H1 (cell line): Measurements from ENCODE around the gene RREB1. TPM values are rescaled to one million over a fixed set of nuclear protein-coding genes. Genes with fewer than 3 reads are reported as not detected.

Source experiments
- CTCF ChIA-PET: fragments of 300-600 bp; sonication (Branson Sonifier 250); formaldehyde crosslinking; loops from one replicate; lab custom pipeline; 2021; ENCODE audit not compliant: partially characterized antibody; lab: Charles Lee
- POLR2A ChIA-PET: fragments of 300-600 bp; sonication (Branson Sonifier 250); formaldehyde crosslinking; loops from one replicate; lab custom pipeline; 2021; ENCODE audit warnings: inconsistent platforms; ENCODE audit not compliant: partially characterized antibody; lab: Charles Lee
- DNase-seq, 2 experiments: peaks; one replicate each; pipeline versions ENCODE4 v3.0.0 to v3.0.0-alpha.2; 2010 to 2022; ENCODE audit warnings: low spot score in 2 of 2, low read depth in 1 of 2, mixed read lengths in 1 of 2
- FAIRE-seq: peaks from 2 replicates; lab custom pipeline; 2011; peaks lifted over from hg19 to GRCh38; lab: Jason Lieb, UNC
- H2AFZ ChIP-seq: 2 replicates; pipeline ENCODE4 v1.8.1; 2012; ENCODE audit warnings: low read length, inconsistent platforms
- H2AK5ac ChIP-seq: 2 replicates; pipeline ENCODE4 v1.6.1; 2013; ENCODE audit warnings: low read depth, low read length
- H2BK120ac ChIP-seq: replicated peaks from 2 replicates; pipeline ENCODE3; 2013; ENCODE audit warnings: low read depth, low read length, inconsistent platforms
- H2BK12ac ChIP-seq: 2 replicates; pipeline ENCODE4 v1.6.1; 2013; ENCODE audit warnings: low read depth, low read length
- H2BK15ac ChIP-seq: 2 replicates; pipeline ENCODE4 v1.6.1; 2013; ENCODE audit warnings: low read length
- H2BK20ac ChIP-seq: 2 replicates; pipeline ENCODE4 v1.6.1; 2013; ENCODE audit warnings: low read length
- H2BK5ac ChIP-seq: 2 replicates; pipeline ENCODE4 v1.6.1; 2013; ENCODE audit warnings: low read depth, low read length
- H3K14ac ChIP-seq: 2 replicates; pipeline ENCODE4 v1.6.1; 2013; ENCODE audit warnings: inconsistent platforms; ENCODE audit not compliant: insufficient read length
- H3K18ac ChIP-seq: 2 replicates; pipeline ENCODE4 v1.6.1; 2013; ENCODE audit warnings: low read length; ENCODE audit errors: extremely low read depth
- H3K23ac ChIP-seq: 2 replicates; pipeline ENCODE4 v1.6.1; 2013; ENCODE audit warnings: inconsistent platforms; ENCODE audit not compliant: insufficient read length
- H3K23me2 ChIP-seq: 2 replicates; pipeline ENCODE4 v1.6.1; 2013; ENCODE audit warnings: low read depth, low read length
- H3K27ac ChIP-seq: 2 replicates; pipeline ENCODE4 v1.6.1; 2011; ENCODE audit warnings: low read depth, low read length, inconsistent platforms
- H3K27me3 ChIP-seq, 4 experiments: replicated peaks in 1 of 4; 1 replicate in 1 of 4; 2 replicates in 3 of 4; pipeline versions ENCODE4 v1.6.1 to v1.8.1; 2011 to 2013; ENCODE audit warnings: low read length in 3 of 4, mild to moderate bottlenecking in 3 of 4, inconsistent platforms in 2 of 4, mixed read lengths in 2 of 4, moderate library complexity in 1 of 4; ENCODE audit not compliant: control insufficient read depth in 3 of 4, insufficient read depth in 3 of 4; ENCODE audit errors: extremely low read depth in 1 of 4
- H3K36me3 ChIP-seq, 4 experiments: 2 replicates each; pipeline versions ENCODE4 v1.6.1 to v1.8.1; 2011 to 2013; ENCODE audit warnings: mild to moderate bottlenecking in 4 of 4, low read length in 3 of 4, moderate library complexity in 2 of 4, control low read depth in 1 of 4, inconsistent platforms in 1 of 4; ENCODE audit not compliant: insufficient read depth in 4 of 4, control insufficient read depth in 2 of 4
- H3K4ac ChIP-seq: replicated peaks from 2 replicates; pipeline ENCODE3; 2013; ENCODE audit warnings: low read length, low read depth, mixed read lengths, inconsistent platforms; ENCODE audit not compliant: insufficient read length
- H3K4me1 ChIP-seq, 4 experiments: replicated peaks in 1 of 4; 1 replicate in 1 of 4; 2 replicates in 3 of 4; pipeline versions ENCODE4 v1.6.1 to v1.8.1; 2011 to 2013; ENCODE audit warnings: low read length in 3 of 4, inconsistent platforms in 2 of 4, mixed read lengths in 1 of 4; ENCODE audit not compliant: insufficient read depth in 4 of 4, control insufficient read depth in 3 of 4
- H3K4me2 ChIP-seq, 2 experiments: 2 replicates each; pipeline versions ENCODE4 v1.6.1 to v1.8.1; 2011 to 2013; ENCODE audit warnings: low read depth in 2 of 2, low read length in 2 of 2, control low read depth in 1 of 2, inconsistent platforms in 1 of 2, mild to moderate bottlenecking in 1 of 2; ENCODE audit not compliant: insufficient read depth in 1 of 2
- H3K4me3 ChIP-seq, 4 experiments: fragments of 200-600, 300-600 bp in 1 of 4; sonication (generic), shearing (Covaris generic), sonication (Bioruptor Twin) in 1 of 4; 2 replicates each; pipeline versions ENCODE4 v1.5.1 to v1.8.1; 2011 to 2016; ENCODE audit warnings: low read length in 4 of 4, low read depth in 3 of 4, control low read depth in 2 of 4, inconsistent platforms in 2 of 4, mild to moderate bottlenecking in 2 of 4, mixed read lengths in 1 of 4, moderate library complexity in 1 of 4; ENCODE audit not compliant: insufficient read depth in 2 of 4; ENCODE audit errors: extremely low read depth in 1 of 4
- H3K56ac ChIP-seq: replicated peaks from 2 replicates; pipeline ENCODE3; 2013; ENCODE audit warnings: low read depth, mild to moderate bottlenecking, mixed read lengths, low read length, inconsistent platforms; ENCODE audit not compliant: insufficient read length
- H3K79me1 ChIP-seq: 2 replicates; pipeline ENCODE4 v1.6.1; 2013; ENCODE audit warnings: low read depth, low read length, control low read depth
- H3K79me2 ChIP-seq, 2 experiments: 2 replicates each; pipeline versions ENCODE4 v1.6.1 to v1.8.1; 2012 to 2013; ENCODE audit warnings: low read length in 2 of 2, mild to moderate bottlenecking in 2 of 2, inconsistent platforms in 1 of 2; ENCODE audit not compliant: insufficient read depth in 2 of 2, control insufficient read depth in 1 of 2
- H3K9ac ChIP-seq, 4 experiments: replicated peaks in 1 of 4; 1 replicate in 1 of 4; 2 replicates in 3 of 4; pipeline versions ENCODE4 v1.6.1 to v1.8.1; 2011 to 2013; ENCODE audit warnings: low read depth in 3 of 4, low read length in 3 of 4, control low read depth in 2 of 4, mild to moderate bottlenecking in 2 of 4, moderate library complexity in 2 of 4, inconsistent platforms in 1 of 4; ENCODE audit errors: extremely low read depth in 1 of 4
- H3K9me3 ChIP-seq, 2 experiments: 2 replicates each; pipeline versions ENCODE4 v1.6.1 to v1.8.1; 2012 to 2013; ENCODE audit warnings: mild to moderate bottlenecking in 2 of 2, moderate library complexity in 2 of 2, control low read depth in 1 of 2, inconsistent platforms in 1 of 2, low read depth in 1 of 2, low read length in 1 of 2, mixed read lengths in 1 of 2; ENCODE audit not compliant: insufficient read depth in 2 of 2
- H4K20me1 ChIP-seq, 2 experiments: replicated peaks in 1 of 2; 2 replicates each; pipeline versions ENCODE3 to v1.8.1; 2011 to 2013; ENCODE audit warnings: inconsistent platforms in 2 of 2, low read length in 2 of 2, mild to moderate bottlenecking in 1 of 2; ENCODE audit not compliant: insufficient read depth in 2 of 2, control insufficient read depth in 1 of 2
- H4K5ac ChIP-seq: 2 replicates; pipeline ENCODE4 v1.6.1; 2013; ENCODE audit warnings: low read length, low read depth, mixed read lengths, inconsistent platforms; ENCODE audit not compliant: insufficient read length
- H4K8ac ChIP-seq: 2 replicates; pipeline ENCODE4 v1.8.0; 2013; ENCODE audit warnings: mild to moderate bottlenecking, moderate library complexity, low read length, inconsistent platforms; ENCODE audit not compliant: insufficient read depth; ENCODE audit errors: extremely low read depth
- H4K91ac ChIP-seq: replicated peaks from 2 replicates; pipeline ENCODE3; 2013; ENCODE audit warnings: low read length, mixed read lengths, inconsistent platforms; ENCODE audit not compliant: insufficient read length
- CTCF ChIP-seq, 3 experiments: IDR thresholded peaks; 1 replicate in 2 of 3; 2 replicates in 1 of 3; pipeline versions ENCODE4 v1.5.1 to v1.6.1; 2011; ENCODE audit warnings: low read length in 3 of 3, mild to moderate bottlenecking in 3 of 3, inconsistent platforms in 2 of 3, low read depth in 1 of 3, moderate library complexity in 1 of 3; ENCODE audit not compliant: insufficient read depth in 1 of 3; ENCODE audit errors: control extremely low read depth in 1 of 3
- FOSL1 ChIP-seq: IDR thresholded peaks from 2 replicates; pipeline ENCODE4 v1.6.1; 2011; ENCODE audit warnings: mild to moderate bottlenecking, low read depth, low read length, moderate library complexity; ENCODE audit not compliant: insufficient read depth
- RAD21 ChIP-seq, 2 experiments: IDR thresholded peaks in 1 of 2; conservative IDR thresholded peaks in 1 of 2; 2 replicates each; pipeline ENCODE4 v1.6.1; 2011; ENCODE audit warnings: low read depth in 2 of 2, low read length in 2 of 2, improper control_type of control experiment in 1 of 2, inconsistent platforms in 1 of 2, mild to moderate bottlenecking in 1 of 2, moderate library complexity in 1 of 2
- WGBS, 2 experiments: shearing (Covaris generic) in 1 of 2; methylation state at CpG; one replicate each; pipeline versions ENCODE4 v1.1.6 to v1.1.7; 2013 to 2015; ENCODE audit warnings: low lambda C conversion rate in 2 of 2, mixed read lengths in 2 of 2, inconsistent platforms in 1 of 2, low coverage in 1 of 2, missing lambda C conversion rate in 1 of 2; ENCODE audit not compliant: insufficient replicate concordance in 2 of 2, insufficient coverage in 1 of 2, insufficient read length in 1 of 2; ENCODE audit errors: extremely low coverage in 1 of 2, missing lambda C conversion rate in 1 of 2; 5-methylcytosine and 5-hydroxymethylcytosine counted together
- polyA plus RNA-seq, 7 experiments: library from polyadenylated mRNA; depleted of rRNA in 3 of 7; stranded (reverse) in 5 of 7; unstranded in 2 of 7; fragments of >200 nt in 5 of 7; fragments of 200-250 nt in 2 of 7; gene quantifications; 1 replicate in 5 of 7; 2 replicates in 1 of 7; 4 replicates in 1 of 7; pipeline versions ENCODE4 v1.2.1 to v1.2.3, GENCODE V29; 2011 to 2013; ENCODE audit warnings: missing spikeins in 2 of 7, mixed read lengths in 2 of 7
- total RNA-seq: library from RNA; stranded (reverse); fragmentation: NEBNext Ultra II Directional; extraction: Animal tissue kit (Norgen Biotek cat#: 25700); gene quantifications from 2 replicates; pipeline ENCODE4 v1.2.1, GENCODE V29; 2021

RREB1 gene
- total and polyA plus RNA-seq, 2 of the 8 experiments (the other 6 are each of a cell fraction or from before 2014, with no cell fraction given) = 3.9 to 34.7 TPM

DNA sequence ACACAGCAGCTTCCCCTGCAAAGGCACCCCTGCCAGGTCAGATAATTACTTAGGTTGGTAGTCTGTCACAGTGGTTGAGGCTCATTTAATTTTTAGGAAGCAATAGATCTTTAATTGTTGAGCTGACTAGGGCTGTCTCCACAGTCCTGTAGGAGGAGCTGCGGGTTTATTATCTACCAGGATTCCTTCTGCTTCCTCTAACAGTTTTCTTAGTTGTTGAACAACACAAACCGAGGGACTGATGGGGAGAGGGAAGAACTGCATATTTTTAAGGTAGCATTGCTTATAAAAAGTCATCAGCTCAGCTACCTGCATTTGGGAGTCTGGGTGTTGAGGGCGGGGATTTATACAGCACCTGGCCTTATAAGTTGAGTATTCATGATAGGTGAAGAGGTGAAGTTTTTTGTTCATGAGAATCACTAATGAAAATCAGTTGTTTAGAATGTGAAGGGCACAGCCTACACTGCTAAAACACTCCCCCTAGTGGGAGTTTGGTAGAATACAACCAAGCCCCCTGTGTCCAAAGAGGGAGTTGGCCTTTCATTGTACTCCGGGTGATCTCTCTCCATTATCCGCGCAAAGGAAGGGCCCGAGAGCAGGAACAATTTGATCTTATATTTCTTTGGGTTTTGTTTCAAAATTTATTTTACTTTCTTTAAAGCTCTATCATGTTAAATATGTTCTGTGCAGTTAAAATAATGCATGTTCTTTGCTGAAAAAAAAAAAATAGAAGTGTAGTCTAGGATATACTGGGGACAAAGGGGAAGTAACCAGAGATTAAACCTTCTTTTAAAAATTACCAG, 135.6 kb downstream of the RREB1 start:
- H3K23me2 ChIP-seq = no peaks in the 10 kb centered on the region
- H2BK5ac ChIP-seq = peak overlapping the region; percentile 64; the same call in 1 of the 2 replicates
- H3K36me3 ChIP-seq = peaks cover 3 to 11% (median 4%) of the 10 kb centered on the region in 4 experiments; a peak in 4 of 8 replicates
- H3K79me1 ChIP-seq = 0 out of 2 replicates have a peak, but pooled peaks cover 2% of the 10 kb centered on the region
- 39% methylated on average over 7 of the region's 7 CpGs; no CpG with 5 or more reads in 1 of the 2 experiments for WGBS, 2 experiments
- H3K9ac ChIP-seq = 0 out of 7 replicates have a peak overlapping the region, but pooled peaks of 1 of the 4 experiments have one; percentile 19
- H3K79me2 ChIP-seq = no peaks in the 10 kb centered on the region
- H3K27me3 ChIP-seq = no peaks in the 10 kb centered on the region
- DNase-seq (peak in 1 of 2 experiments; percentile 57), FAIRE-seq (no peak)
- H3K14ac ChIP-seq = no peak overlapping the region
- peaks cover 9 to 23% (median 14%) of the 10 kb centered on the region in 4 experiments for H3K4me1 ChIP-seq
- peak overlapping the region; percentile 30 to 42; a peak in 2 of 4 replicates for H3K4me2 ChIP-seq
- ChIA-PET POLR2A (no interaction called here), CTCF (interaction anchor here (0.6 to 5.7 kb wide), 56 partner anchors 9 to 689 kb away, joined by 3 to 55 read pairs (median 4); no protein-coding TSS in a partner anchor)
- no peak overlapping the region for H3K18ac ChIP-seq
- no peak overlapping the region for H2AFZ ChIP-seq
- no peak overlapping the region for H4K5ac ChIP-seq
- no peaks in the 10 kb centered on the region for H3K9me3 ChIP-seq
- peak overlapping the region; percentile 5 for H4K91ac ChIP-seq
- TF ChIP-seq CTCF (IDR thresholded peaks at IDR 0.05; ENCODE audit: control extremely low read depth in 1 of 3, insufficient read depth in 1 of 3, low read depth in 1 of 3, low read length in 3 of 3) (peak; percentile 45 to 84 (median 77)), FOSL1 (no peak), RAD21 (IDR thresholded peaks at IDR 0.05 in 1 of 2, conservative IDR thresholded peaks at IDR 0.05 in 1 of 2; ENCODE audit: low read depth in 2 of 2, low read length in 2 of 2) (peak; percentile 87 to 89)
- H2BK15ac ChIP-seq = 0 out of 2 replicates have a peak overlapping the region, but pooled peaks have one; percentile 10
- no peak overlapping the region for H2AK5ac ChIP-seq
- no peak overlapping the region for H3K27ac ChIP-seq
- H3K4ac ChIP-seq = peak overlapping the region; percentile 58
- H4K20me1 ChIP-seq = peaks cover 2 to 5% of the 10 kb centered on the region in 2 experiments
- H2BK20ac ChIP-seq = no peak overlapping the region
- H3K56ac ChIP-seq = no peak overlapping the region
- H3K23ac ChIP-seq = no peak overlapping the region
- no peak overlapping the region for H2BK120ac ChIP-seq
- 0 out of 2 replicates have a peak overlapping the region, but pooled peaks have one; percentile 56 for H2BK12ac ChIP-seq
- H4K8ac ChIP-seq = no peak overlapping the region
- H3K4me3 ChIP-seq = no peak overlapping the region
